ENCODE results near the gene BICDL1. TPM values are rescaled to one million over a fixed set of nuclear protein-coding genes. Genes with fewer than 3 reads are reported as not detected.

Gene BICDL1
- polyA plus RNA-seq, 4 donors = 29.9 to 39.4 (median 33.3) TPM

Other genes starting within 250 kb of the BICDL1 start
- gene CIT, start 111.9 kb upstream of the BICDL1 start, polyA plus RNA-seq (ENCODE audit: insufficient read length in 4 of 4) = 10 to 100 TPM; 15.2 to 16.3 (median 16.1) TPM
- 10 to 100 TPM; 36.9 to 41.6 (median 39.2) TPM for gene RAB35, start 127.5 kb downstream of the BICDL1 start, polyA plus RNA-seq (ENCODE audit: insufficient read length in 4 of 4)
- gene GCN1, start 205.5 kb downstream of the BICDL1 start, polyA plus RNA-seq (ENCODE audit: insufficient read length in 4 of 4) = 10 to 100 TPM; 44.9 to 55.4 (median 51.4) TPM
- 1,000 to 10,000 TPM; 2,681 to 3,216 (median 2,786) TPM for gene RPLP0, start 211.9 kb downstream of the BICDL1 start, polyA plus RNA-seq (ENCODE audit: insufficient read length in 4 of 4)